Activated CD4-positive, alpha-beta T cell treated with anti-CD3 and anti-CD28 coated beads for 36 hours (primary cell): ENCODE measurements around the gene CCDC136. TPM values are rescaled to one million over a fixed set of nuclear protein-coding genes. Genes with fewer than 3 reads are reported as not detected.

Experiments
- ATAC-seq: fragments of 200-7000 bp; cut with Tn5 transposase; one replicate; pipeline ENCODE4 v1.10.0; 2021; ENCODE audit warnings: mild to moderate bottlenecking, moderate library complexity
- CTCF ChIA-PET: fragments of 350-600 bp; sonication (Branson Sonifier 250); formaldehyde crosslinking; loops from one replicate; lab custom pipeline; 2021; ENCODE audit warnings: antibody characterized with exemption; lab: Charles Lee
- POLR2A ChIA-PET: fragments of 350-600 bp; sonication (Branson Sonifier 250); formaldehyde crosslinking; loops from one replicate; lab custom pipeline; 2021; ENCODE audit warnings: antibody characterized with exemption, inconsistent platforms; lab: Charles Lee
- DNase-seq: peaks from one replicate; pipeline ENCODE4 v3.0.0-alpha.2; 2020
- H3K27ac Mint-ChIP-seq: one replicate; pipeline ENCODE4 v1.8.0; 2021; ENCODE audit warnings: mixed read lengths
- H3K27me3 Mint-ChIP-seq: one replicate; pipeline ENCODE4 v1.8.0; 2021; ENCODE audit warnings: mixed read lengths
- H3K36me3 Mint-ChIP-seq: one replicate; pipeline ENCODE4 v1.8.0; 2021; ENCODE audit warnings: low read depth, mixed read lengths
- H3K4me1 Mint-ChIP-seq: one replicate; pipeline ENCODE4 v1.8.0; 2021; ENCODE audit warnings: mixed read lengths
- H3K4me3 Mint-ChIP-seq: one replicate; pipeline ENCODE4 v1.8.0; 2021; ENCODE audit warnings: mild to moderate bottlenecking, moderate library complexity, mixed read lengths
- H3K9me3 Mint-ChIP-seq: one replicate; pipeline ENCODE4 v1.8.0; 2021; ENCODE audit warnings: low read depth, mixed read lengths
- intact Hi-C, 2 experiments: fragments of 100-400 bp; cut with DNase I in 1 of 2; cut with micrococcal nuclease in 1 of 2; formaldehyde crosslinking; loops; one replicate each; pipeline versions ENCODE4 v1.14.2 to v1.15.1; 2022 to 2024; cut with DNase I, micrococcal nuclease
- total RNA-seq, 2 experiments: library from RNA; stranded (reverse); gene quantifications; one replicate each; pipeline ENCODE4 v1.2.3, GENCODE V29; 2021

Gene CCDC136
- total RNA-seq, 2 experiments from 2014 or later = 6.9 to 7.7 TPM

- H3K4me1 Mint-ChIP-seq = no peaks in the 10 kb centered on the region
- intact Hi-C loops = no loop called here
- no peaks in the 10 kb centered on the region for H3K27me3 Mint-ChIP-seq
- ATAC-seq = no peak
- CTCF ChIA-PET = interaction anchor here (0.7 to 2.0 kb wide), 4 partner anchors 43 to 254 kb away, joined by 3 to 10 read pairs (median 4); no protein-coding TSS in a partner anchor
- H3K27ac Mint-ChIP-seq = no peak overlapping the region
- POLR2A ChIA-PET = no interaction called here
- H3K4me3 Mint-ChIP-seq = no peak overlapping the region
- H3K36me3 Mint-ChIP-seq = no peaks in the 10 kb centered on the region
- H3K9me3 Mint-ChIP-seq = no peaks in the 10 kb centered on the region
- DNase-seq = no peak
Measured at GRCh38 chr7:128840326-128841170, 48.8 kb downstream of the CCDC136 start.

DNA sequence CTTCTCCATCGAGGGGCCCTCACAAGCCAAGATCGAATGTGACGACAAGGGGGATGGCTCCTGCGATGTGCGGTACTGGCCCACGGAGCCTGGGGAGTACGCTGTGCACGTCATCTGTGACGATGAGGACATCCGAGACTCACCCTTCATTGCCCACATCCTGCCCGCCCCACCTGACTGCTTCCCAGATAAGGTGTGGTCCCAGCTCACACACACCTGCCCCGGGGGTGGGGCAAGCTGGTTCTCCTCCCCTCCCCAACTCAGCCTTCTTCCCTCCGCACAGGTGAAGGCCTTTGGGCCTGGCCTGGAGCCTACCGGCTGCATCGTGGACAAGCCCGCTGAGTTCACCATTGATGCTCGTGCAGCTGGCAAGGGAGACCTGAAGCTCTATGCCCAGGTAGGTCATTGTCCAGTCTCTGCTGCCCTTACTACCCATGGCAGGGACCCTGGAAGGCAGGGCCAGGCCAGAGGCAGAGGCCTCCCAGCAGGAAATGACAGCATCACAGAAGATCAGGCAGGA lies 49.5 kb downstream of the CCDC136 start:
- Mint-ChIP-seq H3K4me3 (no peak overlapping the region), H3K36me3 (no peaks in the 10 kb centered on the region), H3K4me1 (no peaks in the 10 kb centered on the region), H3K27me3 (no peaks in the 10 kb centered on the region), H3K9me3 (no peaks in the 10 kb centered on the region), H3K27ac (no peak overlapping the region)
- CTCF ChIA-PET = interaction anchor here (0.9 to 2.0 kb wide), 3 partner anchors 42 to 250 kb away, joined by 3 to 10 read pairs (median 3); no protein-coding TSS in a partner anchor
- ATAC-seq (no peak), DNase-seq (no peak)
- POLR2A ChIA-PET = no interaction called here
- intact Hi-C loops = no loop called here

- intact Hi-C loops = loop anchor here in 1 of 2 experiments (1.0 kb wide), 2 partner anchors 41 to 249 kb away; no protein-coding TSS in a partner anchor
- H3K36me3 Mint-ChIP-seq = no peaks in the 10 kb centered on the region
- no peaks in the 10 kb centered on the region for H3K27me3 Mint-ChIP-seq
- H3K9me3 Mint-ChIP-seq = no peaks in the 10 kb centered on the region
- CTCF ChIA-PET = interaction anchor here (1.0 to 2.0 kb wide), 4 partner anchors 9 to 249 kb away, joined by 3 to 10 read pairs (median 8); partner anchors contain the start of gene ATP6V1F
- H3K4me1 Mint-ChIP-seq = no peaks in the 10 kb centered on the region
- POLR2A ChIA-PET = no interaction called here
- H3K27ac Mint-ChIP-seq = no peak overlapping the region
- DNase-seq = peak; percentile 80
- peak; percentile 79 for ATAC-seq
- no peak overlapping the region for H3K4me3 Mint-ChIP-seq
Measured at GRCh38 chr7:128841921-128842673, 50.3 kb downstream of the CCDC136 start.

DNA sequence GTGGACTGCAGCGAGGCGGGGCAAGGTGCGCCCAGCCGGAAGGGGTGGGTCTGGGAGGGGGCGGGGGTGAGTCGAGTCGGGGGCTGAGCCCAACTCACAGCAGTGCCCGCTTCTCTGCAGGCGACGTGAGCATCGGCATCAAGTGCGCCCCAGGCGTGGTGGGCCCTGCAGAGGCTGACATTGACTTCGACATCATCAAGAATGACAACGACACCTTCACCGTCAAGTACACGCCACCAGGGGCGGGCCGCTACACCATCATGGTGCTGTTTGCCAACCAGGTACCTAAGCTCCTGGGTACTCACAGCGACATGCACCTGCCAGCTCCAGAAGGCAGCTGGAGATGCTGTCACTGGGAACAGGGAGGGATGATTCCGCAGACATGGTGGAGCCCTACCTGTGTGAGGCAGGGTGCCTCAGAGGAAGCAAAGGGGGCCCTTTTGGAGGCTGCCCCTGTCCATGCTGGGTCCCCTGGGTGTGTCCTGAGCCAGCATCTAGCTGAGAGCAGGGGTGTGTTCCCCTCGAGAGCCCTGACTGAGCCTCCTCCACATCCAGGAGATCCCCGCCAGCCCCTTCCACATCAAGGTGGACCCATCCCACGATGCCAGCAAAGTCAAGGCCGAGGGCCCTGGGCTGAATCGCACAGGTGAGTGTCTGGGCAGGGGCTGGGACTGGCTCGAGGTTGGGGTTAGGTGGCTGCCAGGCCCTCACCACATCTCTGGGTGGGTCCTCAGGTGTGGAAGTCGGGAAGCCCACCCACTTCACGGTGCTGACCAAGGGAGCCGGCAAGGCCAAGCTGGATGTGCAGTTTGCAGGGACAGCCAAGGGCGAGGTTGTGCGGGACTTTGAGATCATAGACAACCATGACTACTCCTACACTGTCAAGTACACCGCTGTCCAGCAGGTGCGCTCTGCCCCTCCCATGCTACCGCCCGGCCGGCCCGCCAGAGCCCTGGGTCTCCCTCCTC lies 51.2 kb downstream of the CCDC136 start:
- CTCF ChIA-PET = interaction anchor here (1.4 to 2.0 kb wide), 3 partner anchors 10 to 40 kb away, joined by 6 to 10 read pairs (median 10); partner anchors contain the start of gene ATP6V1F
- Mint-ChIP-seq H3K4me1 (no peaks in the 10 kb centered on the region), H3K27me3 (no peaks in the 10 kb centered on the region), H3K4me3 (no peak overlapping the region), H3K9me3 (no peaks in the 10 kb centered on the region), H3K27ac (no peak overlapping the region), H3K36me3 (no peaks in the 10 kb centered on the region)
- no peak for DNase-seq
- POLR2A ChIA-PET = no interaction called here
- no peak for ATAC-seq
- intact Hi-C loops = loop anchor here in 1 of 2 experiments (1.0 kb wide), 2 partner anchors 40 to 248 kb away; no protein-coding TSS in a partner anchor

- Mint-ChIP-seq H3K27me3 (no peaks in the 10 kb centered on the region), H3K4me3 (no peak overlapping the region), H3K36me3 (no peaks in the 10 kb centered on the region), H3K27ac (no peak overlapping the region), H3K9me3 (no peaks in the 10 kb centered on the region), H3K4me1 (no peaks in the 10 kb centered on the region)
- DNase-seq (no peak), ATAC-seq (no peak)
- intact Hi-C loops = no loop called here
- POLR2A ChIA-PET = no interaction called here
- CTCF ChIA-PET = no interaction called here
Measured at GRCh38 chr7:128843938-128844621, 52.3 kb downstream of the CCDC136 start.

DNA sequence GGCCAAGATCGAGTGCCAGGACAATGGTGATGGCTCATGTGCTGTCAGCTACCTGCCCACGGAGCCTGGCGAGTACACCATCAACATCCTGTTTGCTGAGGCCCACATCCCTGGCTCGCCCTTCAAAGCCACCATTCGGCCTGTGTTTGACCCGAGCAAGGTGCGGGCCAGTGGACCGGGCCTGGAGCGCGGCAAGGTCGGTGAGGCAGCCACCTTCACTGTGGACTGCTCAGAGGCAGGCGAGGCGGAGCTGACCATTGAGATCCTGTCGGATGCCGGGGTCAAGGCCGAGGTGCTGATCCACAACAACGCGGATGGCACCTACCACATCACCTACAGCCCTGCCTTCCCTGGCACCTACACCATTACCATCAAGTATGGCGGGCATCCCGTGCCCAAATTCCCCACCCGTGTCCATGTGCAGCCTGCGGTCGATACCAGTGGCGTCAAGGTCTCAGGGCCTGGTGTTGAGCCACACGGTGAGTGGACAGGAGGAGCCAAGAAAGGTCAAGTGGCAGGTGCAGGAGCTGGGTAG lies 53.1 kb downstream of the CCDC136 start:
- ATAC-seq = no peak
- ChIA-PET POLR2A (no interaction called here), CTCF (interaction anchor here (1.1 kb wide), 1 partner anchor 39 kb away, joined by 5 read pairs; no protein-coding TSS in a partner anchor)
- Mint-ChIP-seq H3K27me3 (no peaks in the 10 kb centered on the region), H3K4me3 (no peak overlapping the region), H3K9me3 (no peaks in the 10 kb centered on the region), H3K36me3 (no peaks in the 10 kb centered on the region), H3K4me1 (no peaks in the 10 kb centered on the region), H3K27ac (no peak overlapping the region)
- intact Hi-C loops = no loop called here
- DNase-seq = no peak

DNA sequence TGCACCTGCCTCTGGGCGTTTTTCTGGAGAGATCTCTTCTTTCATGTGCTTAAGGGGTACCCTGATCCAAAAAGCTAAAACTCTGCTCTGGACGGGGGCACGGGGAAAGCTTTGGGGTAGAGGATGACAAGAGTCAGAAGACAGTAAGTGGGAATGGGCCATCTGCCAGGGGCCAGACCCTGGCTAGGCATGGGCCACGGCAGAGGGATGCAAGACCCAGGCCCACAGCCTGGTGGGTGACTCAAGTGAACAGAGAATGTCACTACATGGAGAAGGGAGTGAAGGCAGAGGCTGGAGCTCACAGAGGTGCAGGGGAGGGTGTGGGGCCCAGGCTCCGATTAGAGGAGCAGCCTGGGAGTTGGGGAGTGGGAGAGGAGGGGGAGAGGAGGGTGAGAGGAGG lies 53.7 kb downstream of the CCDC136 start:
- no peaks in the 10 kb centered on the region for H3K36me3 Mint-ChIP-seq
- intact Hi-C loops = no loop called here
- H3K27me3 Mint-ChIP-seq = no peaks in the 10 kb centered on the region
- H3K4me3 Mint-ChIP-seq = no peak overlapping the region
- ATAC-seq (no peak), DNase-seq (no peak)
- ChIA-PET CTCF (interaction anchor here (1.1 kb wide), 1 partner anchor 39 kb away, joined by 5 read pairs; no protein-coding TSS in a partner anchor), POLR2A (no interaction called here)
- no peaks in the 10 kb centered on the region for H3K4me1 Mint-ChIP-seq
- H3K27ac Mint-ChIP-seq = no peak overlapping the region
- no peaks in the 10 kb centered on the region for H3K9me3 Mint-ChIP-seq

GRCh38 chr7:128845987-128846386 lies 54.2 kb downstream of the CCDC136 start:
- Mint-ChIP-seq H3K27me3 (no peaks in the 10 kb centered on the region), H3K9me3 (no peaks in the 10 kb centered on the region), H3K4me1 (no peaks in the 10 kb centered on the region), H3K27ac (no peak overlapping the region), H3K36me3 (no peaks in the 10 kb centered on the region), H3K4me3 (no peak overlapping the region)
- ChIA-PET POLR2A (no interaction called here), CTCF (interaction anchor here (0.6 to 1.1 kb wide), 2 partner anchors 38 to 224 kb away, joined by 4 to 5 read pairs; no protein-coding TSS in a partner anchor)
- intact Hi-C loops = no loop called here
- ATAC-seq (no peak), DNase-seq (no peak)

DNA sequence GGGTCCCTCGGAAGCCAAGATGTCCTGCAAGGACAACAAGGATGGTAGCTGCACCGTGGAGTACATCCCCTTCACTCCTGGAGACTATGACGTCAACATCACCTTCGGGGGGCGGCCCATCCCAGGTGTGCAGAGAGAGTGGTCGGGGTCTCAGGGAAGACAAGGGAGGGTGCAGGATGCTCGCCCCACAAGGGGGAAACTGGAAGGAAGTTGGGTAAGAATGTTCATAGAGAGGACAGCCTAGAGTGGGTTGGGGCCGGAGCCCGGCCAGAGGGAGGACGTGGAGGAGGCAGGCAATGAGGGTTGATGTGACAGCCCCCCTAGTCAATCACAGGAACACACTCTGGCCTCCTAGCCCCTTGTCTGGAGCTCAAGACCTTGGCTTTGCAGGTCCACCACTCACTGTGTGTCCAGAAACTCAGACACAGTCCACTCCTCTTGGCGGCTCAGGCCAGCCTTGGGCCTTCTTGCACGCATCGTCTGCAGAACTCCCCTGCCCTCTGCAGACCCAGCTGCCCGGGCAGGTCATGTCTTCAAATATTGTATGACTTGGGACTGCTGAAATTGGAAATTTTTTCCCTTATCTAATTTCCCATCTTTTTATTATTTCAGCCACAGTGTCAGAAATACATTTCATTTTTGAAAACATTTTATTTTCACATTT lies 55.1 kb downstream of the CCDC136 start:
- Mint-ChIP-seq H3K27me3 (no peaks in the 10 kb centered on the region), H3K27ac (no peak overlapping the region), H3K4me3 (no peak overlapping the region), H3K36me3 (no peaks in the 10 kb centered on the region), H3K9me3 (no peaks in the 10 kb centered on the region), H3K4me1 (no peaks in the 10 kb centered on the region)
- no peak for DNase-seq
- intact Hi-C loops = no loop called here
- CTCF ChIA-PET = interaction anchor here (0.6 to 1.1 kb wide), 2 partner anchors 11 to 282 kb away, joined by 3 read pairs; no protein-coding TSS in a partner anchor
- POLR2A ChIA-PET = no interaction called here
- ATAC-seq = no peak
